Suppressor macrophage treated with lipopolysaccharide for 1 hour (primary cell): ENCODE data around the gene OR8H1.

ENCODE experiments used
- DNase-seq, 3 donors: peaks; one replicate each; pipeline ENCODE4 v3.0.0-alpha.2; 2020 to 2022

Gene OR8H1

DNA sequence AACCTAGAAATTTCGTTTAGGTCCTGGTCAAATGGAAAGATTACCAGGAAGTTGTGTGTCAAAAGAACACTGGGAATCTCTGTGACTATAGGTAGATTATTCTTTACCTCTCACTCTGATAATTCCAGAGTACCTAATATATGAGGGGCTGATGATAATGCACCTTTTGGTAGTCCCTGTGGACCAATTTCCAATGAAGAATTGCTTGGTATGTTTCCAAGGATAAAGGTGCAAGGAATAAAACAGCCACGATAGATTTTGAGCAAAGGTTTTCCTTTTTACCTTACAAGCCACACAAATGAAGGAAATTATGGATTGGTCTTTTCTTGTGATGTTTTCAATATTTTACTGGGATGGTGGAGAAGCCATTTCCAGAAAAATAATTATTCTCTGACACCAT is at the start of gene OR8H1:
OR8H1 (minus strand) TSS at position 101 of the 400 bp plus-strand sequence. CDS start 1,192 bp downstream, outside the sequence.
- DNase-seq: no peak

GRCh38 chr11:56340289-56340688 is 48.2 kb upstream of the OR8H1 start:
- DNase-seq: no peak

DNA sequence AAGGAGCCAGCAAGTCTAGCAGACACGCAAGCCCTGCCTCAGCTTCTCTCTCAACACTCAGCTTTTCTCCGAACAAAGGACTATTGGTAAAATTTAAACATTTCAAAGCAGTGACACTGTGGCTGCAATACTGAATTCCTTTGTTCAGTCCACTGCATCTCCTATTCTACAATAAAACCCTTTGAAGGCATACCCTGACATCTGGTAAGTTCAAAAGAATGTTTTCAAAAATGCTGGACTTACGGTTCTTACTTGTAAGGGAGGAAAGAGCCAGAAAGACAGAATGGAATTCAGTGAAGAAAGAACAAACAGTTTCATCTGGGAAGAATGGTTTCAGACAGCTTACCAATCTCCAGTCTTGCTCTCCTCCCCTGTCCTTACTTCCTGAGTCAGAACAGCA is 41.1 kb upstream of the OR8H1 start:
- no peak for DNase-seq

- DNase-seq: no peak
Observed at GRCh38 chr11:56331861-56332491, 39.9 kb upstream of the OR8H1 start.

DNA sequence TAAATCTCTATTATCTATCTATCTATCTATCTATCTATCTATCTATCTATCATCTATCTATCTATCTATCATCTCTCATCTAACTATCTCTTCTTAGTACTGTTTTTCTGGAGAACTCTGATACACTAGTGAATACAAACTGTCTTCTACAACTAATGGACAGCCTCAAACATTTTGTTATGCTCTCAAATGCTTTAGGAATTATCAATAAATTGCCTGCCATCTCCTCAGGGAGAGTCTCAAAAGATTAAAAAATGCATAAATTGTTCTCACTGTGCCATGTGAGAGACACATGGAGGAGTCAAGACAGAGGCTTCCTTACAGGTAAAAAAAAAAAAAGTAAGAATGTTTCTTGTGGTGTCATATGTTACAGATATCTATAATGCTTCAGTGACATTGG is 22.8 kb upstream of the OR8H1 start, which contains the start of gene OR8K3:
OR8K3 (plus strand) TSS at position 301 of the 400 bp plus-strand sequence. CDS start 3,163 bp downstream, outside the sequence.
- no peak for DNase-seq

- no peak for DNase-seq
Observed at GRCh38 chr11:56307836-56308235, 15.8 kb upstream of the OR8H1 start.

GRCh38 chr11:56296898-56297297 is 4.8 kb upstream of the OR8H1 start:
- DNase-seq: no peak

DNA sequence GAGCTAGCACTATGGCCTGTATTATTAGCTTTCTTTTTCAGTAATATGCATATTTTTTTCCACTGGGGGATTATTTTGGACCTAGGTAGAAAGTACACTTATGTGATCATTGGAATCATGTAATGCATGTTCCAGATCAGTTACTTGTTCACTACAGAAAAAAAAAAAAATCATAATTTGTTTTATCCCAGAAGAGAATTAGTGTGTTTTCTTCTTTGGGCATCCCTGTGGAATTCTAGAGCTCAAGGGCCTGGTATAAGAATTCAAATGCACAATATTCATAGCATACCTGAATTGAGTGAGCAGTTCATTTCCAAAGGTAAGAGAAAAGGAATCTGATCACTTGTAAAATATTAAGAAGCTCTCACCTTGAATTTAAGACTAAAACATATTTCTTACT is 18.2 kb downstream of the OR8H1 start, which contains the start of gene OR5T1:
OR5T1 (plus strand) TSS at position 301 of the 400 bp plus-strand sequence. CDS start 1,485 bp downstream, outside the sequence.
- DNase-seq: no peak

DNA sequence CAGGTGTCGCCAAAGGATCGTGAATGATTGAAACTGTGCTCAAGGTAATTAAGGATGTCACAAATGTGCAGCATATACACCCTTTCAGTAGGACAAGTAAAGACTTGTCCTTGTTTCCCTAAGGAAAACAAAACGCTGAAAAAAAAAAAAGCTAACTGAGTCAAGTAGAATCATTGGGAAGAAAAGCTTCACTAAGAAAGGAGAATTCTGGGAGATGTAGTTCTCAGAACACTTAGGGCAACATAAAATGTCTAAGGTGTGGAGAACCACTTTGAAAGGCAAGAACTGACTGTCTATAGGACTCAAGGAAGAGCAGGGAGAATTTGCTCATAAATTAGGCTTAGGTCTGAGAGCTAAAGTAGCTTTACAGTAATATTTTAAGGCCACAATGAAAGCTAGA is 21.0 kb downstream of the OR8H1 start:
- no peak for DNase-seq

DNA sequence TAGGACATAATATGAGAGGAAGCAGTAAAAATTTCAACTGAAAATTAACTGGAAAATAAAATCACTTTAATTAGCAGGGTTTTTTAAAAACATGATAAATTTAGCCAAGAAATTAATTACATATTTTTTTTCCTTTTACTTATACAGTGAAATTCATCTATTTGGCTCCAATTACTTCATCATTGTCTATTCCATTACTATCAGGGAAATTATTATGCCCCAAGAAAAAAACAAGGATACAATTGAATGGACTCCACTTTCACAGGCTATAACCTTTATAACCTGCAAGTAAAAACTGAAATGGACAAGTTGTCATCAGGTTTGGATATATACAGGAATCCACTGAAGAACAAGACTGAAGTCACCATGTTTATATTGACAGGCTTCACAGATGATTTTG is 40.1 kb downstream of the OR8H1 start, which contains the start of gene OR5T3:
OR5T3 (plus strand) TSS at position 301 of the 400 bp plus-strand sequence; CDS start at position 301, 0 bp downstream.
- DNase-seq: no peak
